Activated naive CD8-positive, alpha-beta T cell treated with anti-CD3 and anti-CD28 coated beads for 36 hours (primary cell): ENCODE results near the gene SHH. TPM values are rescaled to one million over a fixed set of nuclear protein-coding genes. Genes with fewer than 3 reads are reported as not detected.
A peak's percentile ranks its signal among the peaks of the same experiment; 100 is the strongest.
"Not testable (repeated sequence)": the region's sequence is repeated elsewhere in the genome, so short reads cannot be mapped to it uniquely, and the experiment has no call there.

Experiments used
- DNase-seq: peaks from one replicate; pipeline ENCODE4 v3.0.0; 2021
- H3K27ac Mint-ChIP-seq: one replicate; pipeline ENCODE4 v1.8.0; 2022; ENCODE audit warnings: mild to moderate bottlenecking, moderate library complexity, mixed read lengths
- H3K27me3 Mint-ChIP-seq: one replicate; pipeline ENCODE4 v1.8.0; 2022; ENCODE audit warnings: mild to moderate bottlenecking, mixed read lengths
- H3K36me3 Mint-ChIP-seq: one replicate; pipeline ENCODE4 v1.8.0; 2021; ENCODE audit warnings: mild to moderate bottlenecking, mixed read lengths
- H3K4me1 Mint-ChIP-seq: one replicate; pipeline ENCODE4 v1.8.0; 2021; ENCODE audit warnings: mixed read lengths
- H3K4me3 Mint-ChIP-seq: one replicate; pipeline ENCODE4 v1.8.0; 2022; ENCODE audit warnings: mild to moderate bottlenecking, moderate library complexity, mixed read lengths
- H3K9me3 Mint-ChIP-seq: one replicate; pipeline ENCODE4 v1.8.0; 2022; ENCODE audit warnings: mixed read lengths
- total RNA-seq, 2 experiments: library from RNA; stranded (reverse); gene quantifications; one replicate each; pipeline ENCODE4 v1.2.3, GENCODE V29; 2021

SHH gene
- total RNA-seq, 2 experiments from 2014 or later, result not detected

DNA sequence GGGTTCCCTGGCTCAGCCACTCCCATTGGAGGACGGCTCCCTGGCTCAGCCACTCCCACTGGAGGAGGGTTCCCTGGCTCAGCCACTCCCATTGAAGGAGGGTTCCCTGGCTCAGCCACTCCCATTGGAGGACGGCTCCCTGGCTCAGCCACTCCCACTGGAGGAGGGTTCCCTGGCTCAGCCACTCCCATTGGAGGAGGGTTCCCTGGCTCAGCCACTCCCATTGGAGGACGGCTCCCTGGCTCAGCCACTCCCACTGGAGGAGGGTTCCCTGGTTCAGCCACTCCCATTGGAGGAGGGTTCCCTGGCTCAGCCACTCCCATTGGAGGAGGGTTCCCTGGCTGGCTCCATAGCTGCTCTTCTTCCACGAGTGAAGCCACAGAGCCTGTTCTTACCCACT lies 5.3 kb upstream of the SHH start:
- not testable (repeated sequence) for H3K36me3 Mint-ChIP-seq

DNA sequence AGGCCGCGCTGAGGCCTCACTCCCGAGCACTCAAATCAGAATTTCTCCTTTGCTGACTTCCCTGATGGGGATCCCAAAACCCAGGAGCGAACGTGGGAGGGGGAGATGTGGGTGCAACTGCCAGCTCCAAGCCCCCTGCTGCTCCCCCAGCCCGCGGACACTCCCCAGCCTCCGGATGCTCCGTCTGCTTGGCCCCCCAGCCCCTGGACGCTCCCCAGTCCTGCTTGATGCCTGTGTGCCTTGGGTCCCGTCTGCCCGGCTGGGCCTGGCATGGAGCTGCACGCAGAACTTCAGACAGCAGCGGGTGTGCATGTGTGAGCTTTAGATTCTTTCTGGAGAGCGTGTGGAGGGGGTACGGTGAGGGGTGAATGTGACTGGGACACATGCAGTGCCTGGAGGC lies 4.7 kb upstream of the SHH start:
- Mint-ChIP-seq H3K4me1 (peaks cover 8% of the 10 kb centered on the region), H3K27me3 (peaks cover 42% of the 10 kb centered on the region), H3K36me3 (no peaks in the 10 kb centered on the region), H3K9me3 (no peaks in the 10 kb centered on the region), H3K4me3 (no peak overlapping the region), H3K27ac (no peak overlapping the region)
- DNase-seq, result no peak

More for the DNA sequence above, 5.3 kb upstream of the SHH start:
- not testable (repeated sequence) for H3K9me3 Mint-ChIP-seq, H3K27ac Mint-ChIP-seq, H3K4me1 Mint-ChIP-seq, H3K4me3 Mint-ChIP-seq, DNase-seq
- H3K27me3 Mint-ChIP-seq, result peaks cover 37% of the 10 kb centered on the region

GRCh38 chr7:155816192-155816508 lies 3.9 kb upstream of the SHH start:
- peaks cover 45% of the 10 kb centered on the region for H3K27me3 Mint-ChIP-seq
- DNase-seq, result no peak
- H3K36me3 Mint-ChIP-seq, result no peaks in the 10 kb centered on the region
- H3K4me1 Mint-ChIP-seq, result peaks cover 12% of the 10 kb centered on the region
- H3K4me3 Mint-ChIP-seq, result no peak overlapping the region
- H3K9me3 Mint-ChIP-seq, result no peaks in the 10 kb centered on the region
- no peak overlapping the region for H3K27ac Mint-ChIP-seq

GRCh38 chr7:155815332-155816191 lies 3.3 kb upstream of the SHH start:
- H3K4me1 Mint-ChIP-seq, result peaks cover 12% of the 10 kb centered on the region
- no peak overlapping the region for H3K4me3 Mint-ChIP-seq
- no peak overlapping the region for H3K27ac Mint-ChIP-seq
- peak; percentile 76 for DNase-seq
- no peaks in the 10 kb centered on the region for H3K36me3 Mint-ChIP-seq
- no peaks in the 10 kb centered on the region for H3K9me3 Mint-ChIP-seq
- H3K27me3 Mint-ChIP-seq, result peaks cover 50% of the 10 kb centered on the region

DNA sequence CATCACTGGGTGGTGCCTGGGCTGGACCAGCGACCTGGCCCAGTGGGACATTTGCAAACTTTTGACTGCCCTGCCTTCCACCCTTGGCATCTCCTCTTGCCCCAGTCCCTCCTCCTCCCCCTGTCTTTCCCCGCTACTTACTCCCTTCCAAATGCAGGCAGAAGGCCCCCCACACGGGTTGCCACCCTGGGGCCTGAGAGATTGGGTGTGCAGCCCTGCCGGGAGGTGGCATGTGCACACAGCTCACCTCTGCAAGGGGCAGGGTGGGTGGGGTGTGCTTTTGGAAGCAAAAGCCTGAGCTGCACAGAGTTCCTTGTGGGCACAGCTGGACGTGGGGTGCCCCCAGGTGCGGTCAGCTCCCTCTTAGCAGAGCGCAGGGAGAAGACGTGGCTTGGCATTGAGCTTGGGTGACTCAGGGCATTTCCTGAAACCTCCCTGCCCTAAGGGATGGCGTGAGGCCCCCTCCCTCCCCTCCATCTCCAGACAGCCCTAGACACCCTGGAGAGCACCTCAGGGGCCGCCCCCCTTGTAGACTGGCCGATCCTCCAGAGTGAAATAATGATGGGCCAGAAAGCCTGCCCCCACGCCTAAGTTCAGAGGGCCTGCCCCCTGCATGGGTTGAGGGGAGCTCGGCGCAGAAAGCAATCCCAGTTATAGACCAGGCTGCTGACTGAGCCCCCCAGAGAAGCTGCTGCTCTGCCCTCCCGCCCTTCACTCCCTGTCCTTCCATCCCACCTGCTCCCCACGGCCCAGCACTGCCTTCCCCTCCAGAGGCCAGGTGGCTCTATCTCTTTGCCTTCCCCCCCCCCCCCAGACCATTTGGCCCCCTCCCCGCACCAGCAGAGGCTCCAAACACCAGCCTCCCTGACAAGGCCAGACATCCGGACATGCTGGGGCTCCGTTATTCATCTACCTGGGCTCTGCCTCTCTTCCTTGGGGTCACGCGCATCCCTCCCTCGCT lies 2.3 kb upstream of the SHH start:
- Mint-ChIP-seq H3K4me1 (peaks cover 12% of the 10 kb centered on the region), H3K4me3 (no peak overlapping the region), H3K27ac (no peak overlapping the region), H3K36me3 (no peaks in the 10 kb centered on the region), H3K27me3 (peaks cover 55% of the 10 kb centered on the region), H3K9me3 (no peaks in the 10 kb centered on the region)
- no peak for DNase-seq

DNA sequence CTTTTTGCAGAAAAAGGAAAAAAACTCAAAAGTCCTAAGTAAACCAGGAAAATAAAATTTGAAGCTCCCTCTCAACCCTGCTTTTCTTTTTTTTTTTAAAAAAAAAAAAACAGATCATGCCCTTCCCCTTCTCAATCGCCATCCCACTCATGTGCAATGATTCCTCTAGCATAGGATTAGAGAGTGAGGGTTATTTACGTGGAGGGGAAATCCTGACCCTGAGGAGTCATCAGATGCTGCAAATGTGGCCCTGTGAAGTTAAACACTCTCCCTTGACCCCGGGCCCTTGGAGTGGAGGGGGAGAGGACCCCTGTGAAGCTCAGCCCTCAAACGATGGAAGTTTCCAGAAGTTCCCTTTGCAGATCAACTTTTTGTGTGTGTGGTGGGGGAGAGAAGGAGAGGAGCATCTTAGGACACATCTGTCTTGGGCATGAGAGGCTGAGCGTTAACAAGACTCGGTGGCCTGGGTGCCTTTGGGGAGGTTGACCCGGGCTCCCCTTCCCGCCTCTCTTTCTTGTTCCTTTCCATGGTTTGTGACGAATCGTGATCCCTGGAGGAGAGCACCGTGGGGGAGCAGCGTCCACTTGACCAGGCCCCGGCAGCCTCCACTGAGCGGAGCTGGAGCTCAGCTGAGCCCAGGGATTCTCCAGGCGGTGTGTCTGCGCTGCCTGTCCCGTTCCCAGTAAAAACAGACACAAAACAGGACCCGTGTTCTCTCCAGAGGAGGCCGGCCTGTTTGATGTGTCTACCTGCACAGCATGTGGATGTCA lies 1.5 kb upstream of the SHH start:
- Mint-ChIP-seq H3K27me3 (peaks cover 63% of the 10 kb centered on the region), H3K4me3 (no peak overlapping the region), H3K36me3 (no peaks in the 10 kb centered on the region), H3K27ac (no peak overlapping the region), H3K9me3 (no peaks in the 10 kb centered on the region), H3K4me1 (peaks cover 15% of the 10 kb centered on the region)
- DNase-seq, result no peak

DNA sequence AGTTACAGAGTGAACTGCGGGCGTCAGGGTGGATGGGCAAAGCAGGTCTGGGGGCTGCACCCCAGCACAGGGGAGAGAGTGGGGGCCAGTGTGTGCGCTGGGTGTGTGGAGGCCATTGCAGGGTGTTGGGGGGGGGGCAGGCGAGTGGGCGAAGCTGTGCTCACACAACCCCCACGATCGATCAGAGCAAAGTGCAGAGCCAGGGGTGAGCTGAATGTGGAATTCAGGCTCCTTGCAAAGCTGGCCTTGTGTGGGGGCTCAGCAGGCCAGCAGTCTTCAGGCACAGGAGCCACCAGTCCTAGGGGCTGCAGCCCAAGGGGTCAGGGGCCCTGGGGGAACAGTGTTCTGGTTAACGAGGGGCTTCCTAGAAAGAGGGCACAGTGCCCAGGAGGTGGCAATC lies 862 bp upstream of the SHH start:
- Mint-ChIP-seq H3K4me1 (peaks cover 15% of the 10 kb centered on the region), H3K4me3 (no peak overlapping the region), H3K36me3 (no peaks in the 10 kb centered on the region), H3K9me3 (no peaks in the 10 kb centered on the region), H3K27ac (no peak overlapping the region), H3K27me3 (peaks cover 65% of the 10 kb centered on the region)
- DNase-seq, result no peak

DNA sequence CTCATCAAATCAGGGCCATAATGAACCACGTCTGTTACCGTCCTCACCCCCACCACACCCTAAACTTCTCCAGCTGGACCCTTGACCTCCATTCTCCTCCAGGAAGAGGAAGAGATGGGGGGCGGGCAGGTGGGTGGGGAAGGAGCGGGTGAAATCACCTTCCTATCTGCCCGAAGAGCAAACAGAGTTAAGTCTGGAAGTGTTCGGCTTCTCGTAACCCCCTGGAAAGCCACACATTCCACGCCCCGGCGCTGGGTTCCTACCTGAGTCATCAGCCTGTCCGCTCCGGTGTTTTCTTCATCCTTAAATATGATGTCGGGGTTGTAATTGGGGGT lies 736 bp downstream of the SHH start:
- H3K36me3 Mint-ChIP-seq, result no peaks in the 10 kb centered on the region
- H3K4me3 Mint-ChIP-seq, result peak overlapping the region; percentile 9
- DNase-seq, result no peak
- H3K27me3 Mint-ChIP-seq, result peaks cover 81% of the 10 kb centered on the region
- no peak overlapping the region for H3K27ac Mint-ChIP-seq
- H3K4me1 Mint-ChIP-seq, result peaks cover 19% of the 10 kb centered on the region
- no peaks in the 10 kb centered on the region for H3K9me3 Mint-ChIP-seq

DNA sequence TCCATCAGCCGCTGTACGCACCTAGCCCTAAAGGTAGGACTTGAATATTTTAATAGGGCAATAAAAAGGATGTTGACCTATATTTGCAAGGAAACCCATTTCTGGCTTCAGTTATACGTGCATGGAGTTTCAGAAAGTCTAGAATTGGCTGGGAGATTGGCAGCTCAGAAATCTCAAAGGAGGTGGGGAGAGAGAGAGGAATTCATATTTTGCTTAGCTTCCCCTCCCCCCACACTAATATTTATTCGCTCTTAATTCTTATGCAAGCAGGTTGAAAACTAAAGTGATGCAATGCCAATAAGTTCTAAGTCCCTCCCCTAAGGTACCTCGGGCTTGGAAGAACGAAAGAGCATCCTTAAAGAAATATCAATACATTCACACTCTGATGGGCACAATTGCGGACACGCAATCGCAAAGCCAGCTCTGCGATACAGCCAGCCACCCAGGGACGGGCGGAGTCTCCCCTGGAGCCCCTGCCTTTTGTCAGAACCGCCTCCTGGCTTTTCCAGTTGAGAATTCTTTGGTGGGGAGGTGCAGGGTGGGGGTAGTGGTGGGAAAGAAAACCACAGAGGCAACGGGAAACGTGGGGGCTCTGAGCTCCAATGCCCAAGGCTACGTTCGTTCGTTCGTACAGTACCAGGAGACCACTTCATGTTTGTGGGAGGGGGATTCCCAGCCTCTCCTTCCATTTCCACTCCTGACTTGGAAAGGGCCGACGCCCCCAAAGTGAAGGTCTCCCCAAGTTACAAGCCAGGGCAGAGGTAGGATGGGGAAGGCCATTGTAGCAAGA lies 1.3 kb downstream of the SHH start:
- no peaks in the 10 kb centered on the region for H3K9me3 Mint-ChIP-seq
- no peak overlapping the region for H3K4me3 Mint-ChIP-seq
- H3K4me1 Mint-ChIP-seq, result peaks cover 23% of the 10 kb centered on the region
- H3K27ac Mint-ChIP-seq, result no peak overlapping the region
- H3K27me3 Mint-ChIP-seq, result peaks cover 87% of the 10 kb centered on the region
- H3K36me3 Mint-ChIP-seq, result no peaks in the 10 kb centered on the region
- no peak for DNase-seq

DNA sequence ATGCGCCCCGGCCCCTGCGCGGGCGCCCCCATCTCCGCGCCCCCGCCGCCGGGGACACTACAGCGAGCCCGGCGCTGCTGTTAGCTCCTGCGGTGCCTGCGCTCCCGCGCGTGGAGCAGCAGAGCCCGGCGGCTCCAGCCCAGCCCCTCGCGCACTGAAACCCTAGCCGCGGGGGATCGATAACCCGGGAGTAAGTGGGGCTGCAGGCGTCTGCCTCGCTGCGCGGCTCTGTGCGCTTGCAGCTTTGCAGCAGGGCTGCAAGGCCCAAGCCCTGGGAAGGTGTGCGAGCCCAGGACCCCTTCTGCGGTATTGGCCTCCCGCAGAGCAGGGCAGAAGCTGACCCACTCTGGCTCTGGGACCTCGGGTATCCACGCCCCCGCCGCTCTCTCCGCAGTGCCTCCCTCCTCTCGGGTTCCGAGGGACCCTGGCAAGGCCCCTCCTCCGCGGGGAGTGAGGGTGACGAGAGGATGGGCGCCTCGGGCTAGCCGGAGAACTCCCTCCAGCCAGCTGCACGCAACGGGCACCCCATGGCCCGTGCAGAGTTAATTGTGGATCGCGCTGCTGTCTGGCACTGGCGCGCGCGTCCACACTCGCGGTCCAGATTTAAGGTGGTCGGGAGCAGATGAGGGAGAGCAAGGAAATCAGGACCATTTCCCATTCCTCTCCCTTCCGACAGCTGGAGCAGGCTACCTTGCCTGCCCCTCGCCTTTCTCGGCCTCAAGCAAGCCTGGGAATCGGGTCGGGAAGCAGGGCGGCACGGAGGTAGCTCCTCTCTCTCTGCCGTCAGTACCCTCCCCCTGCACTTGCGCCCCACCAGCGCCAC lies 2.1 kb downstream of the SHH start:
- no peak overlapping the region for H3K4me3 Mint-ChIP-seq
- H3K27me3 Mint-ChIP-seq, result peaks cover 86% of the 10 kb centered on the region
- no peaks in the 10 kb centered on the region for H3K36me3 Mint-ChIP-seq
- H3K4me1 Mint-ChIP-seq, result peaks cover 19% of the 10 kb centered on the region
- H3K27ac Mint-ChIP-seq, result no peak overlapping the region
- DNase-seq, result no peak
- no peaks in the 10 kb centered on the region for H3K9me3 Mint-ChIP-seq

DNA sequence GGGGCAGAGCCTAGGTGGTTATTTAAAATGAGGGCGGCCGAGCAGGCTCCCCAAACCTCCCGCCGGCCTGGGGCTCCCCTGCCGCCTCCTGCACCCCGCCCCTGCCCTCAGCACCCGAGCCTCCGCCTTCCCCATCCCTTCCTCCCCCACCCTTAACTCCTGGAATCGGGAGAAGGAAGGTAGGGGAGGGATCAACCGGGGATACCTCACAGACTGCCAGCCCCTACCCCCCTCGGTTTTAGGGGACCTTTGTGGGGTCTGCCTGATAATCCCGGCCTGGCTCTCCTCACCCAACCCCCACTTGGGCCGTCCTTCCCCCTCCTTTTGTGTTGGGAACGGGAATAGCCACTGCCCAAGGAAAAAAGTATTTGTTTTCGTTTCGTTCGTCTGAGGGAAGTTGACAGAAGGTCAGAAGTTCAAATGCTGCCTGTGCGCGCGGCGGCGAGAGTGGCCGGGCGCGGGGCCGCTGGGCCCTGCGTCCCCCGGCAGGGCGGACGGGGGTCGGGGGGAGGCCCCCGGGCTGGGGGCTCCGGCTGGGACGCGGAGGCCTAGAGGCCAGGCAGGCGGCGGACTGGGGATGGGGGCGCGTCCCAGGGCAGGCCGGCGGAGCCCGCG lies 2.8 kb downstream of the SHH start:
- H3K27me3 Mint-ChIP-seq, result peaks cover 84% of the 10 kb centered on the region
- DNase-seq, result no peak
- no peaks in the 10 kb centered on the region for H3K36me3 Mint-ChIP-seq
- H3K4me3 Mint-ChIP-seq, result no peak overlapping the region
- no peaks in the 10 kb centered on the region for H3K9me3 Mint-ChIP-seq
- H3K4me1 Mint-ChIP-seq, result peaks cover 19% of the 10 kb centered on the region
- no peak overlapping the region for H3K27ac Mint-ChIP-seq

- Mint-ChIP-seq H3K27me3 (peaks cover 82% of the 10 kb centered on the region), H3K27ac (no peak overlapping the region), H3K36me3 (no peaks in the 10 kb centered on the region), H3K4me1 (peaks cover 19% of the 10 kb centered on the region), H3K4me3 (no peak overlapping the region), H3K9me3 (no peaks in the 10 kb centered on the region)
- peak; percentile 26 for DNase-seq
These were observed 3.5 kb downstream of the SHH start for GRCh38 chr7:155808549-155809331.
